ENCODE results near the gene ZNF486. TPM values are rescaled to one million over a fixed set of nuclear protein-coding genes. Genes with fewer than 3 reads are reported as not detected.
A peak's percentile ranks its signal among the peaks of the same experiment; 100 is the strongest.

Gene ZNF486
- total and polyA plus RNA-seq, 2 experiments from 2014 or later, result 1.8 to 14.7 TPM

DNA sequence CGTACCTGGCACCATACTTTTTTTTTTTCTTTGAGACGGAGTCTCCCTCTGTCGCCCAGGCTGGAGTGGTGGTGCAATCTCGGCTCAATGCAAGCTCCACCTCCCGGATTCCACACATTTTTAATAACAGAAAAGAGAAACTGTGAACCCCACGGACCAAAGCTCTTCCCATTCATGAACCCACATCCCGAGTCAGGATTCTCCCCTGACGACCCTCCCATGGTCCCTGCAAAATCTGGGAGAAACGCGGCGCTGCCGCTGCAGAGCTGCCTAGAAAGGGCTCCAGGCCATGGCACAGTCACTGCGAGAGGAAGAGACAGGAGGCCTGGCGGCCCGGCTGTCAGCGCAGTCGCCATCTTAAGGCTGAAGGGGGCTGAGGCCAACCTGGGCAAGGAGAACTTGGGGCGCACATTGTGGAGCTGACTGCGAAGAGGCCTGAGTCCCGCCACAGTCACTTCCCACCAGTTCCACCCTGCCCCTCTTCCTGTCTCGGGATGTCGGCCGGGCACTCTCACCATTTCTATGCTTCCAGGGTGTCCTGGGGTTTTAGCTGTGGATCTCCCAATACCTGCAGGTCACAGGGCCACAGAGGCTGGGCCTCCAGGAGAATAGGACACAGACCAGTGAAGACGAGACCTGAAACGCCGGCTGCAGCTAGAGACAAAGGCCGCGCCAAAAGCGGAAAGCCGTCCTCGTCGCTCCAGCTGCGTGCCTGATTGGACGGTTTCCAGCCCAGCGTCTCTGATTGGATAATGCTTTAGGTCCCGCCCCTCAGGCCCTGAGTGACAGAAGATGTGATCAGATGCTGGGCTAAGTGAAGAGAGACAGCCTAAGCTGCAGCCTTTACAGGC lies 71.0 kb downstream of the ZNF486 start:
- Histone ChIP-seq H3K9me3 (ENCODE audit: low read depth) (no peaks in the 10 kb centered on the region), H2AFZ (peak overlapping the region; percentile 58), H3K4me1 (ENCODE audit: insufficient read depth) (peaks cover 7% of the 10 kb centered on the region), H3K27me3 (no peaks in the 10 kb centered on the region), H3K4me3 (peak overlapping the region; percentile 30), H3K4me2 (peak overlapping the region; percentile 88), H3K27ac (peak overlapping the region; percentile 72), H3K9me2 (replicated peaks; ENCODE audit: insufficient read depth) (no peaks in the 10 kb centered on the region), H3K79me2 (peaks cover 3% of the 10 kb centered on the region), H4K20me1 (ENCODE audit: insufficient read depth, poor library complexity, severe bottlenecking) (no peaks in the 10 kb centered on the region), H3K36me3 (replicated peaks; ENCODE audit: insufficient read depth, low read depth) (no peaks in the 10 kb centered on the region)
- 42% methylated on average over 36 of the region's 36 CpGs for WGBS (ENCODE audit: low lambda C conversion rate, missing lambda C conversion rate)
- peak; percentile 90 for DNase-seq (ENCODE audit: low spot score)
- TF ChIP-seq CTCF (IDR thresholded peaks at IDR 0.05; ENCODE audit: poor library complexity) (peak; percentile 22), EZH2 (IDR thresholded peaks at IDR 0.05; ENCODE audit: borderline replicate concordance) (no peak)

GRCh38 chr19:20243629-20244028 lies 76.6 kb downstream of the ZNF486 start:
- Histone ChIP-seq H4K20me1 (ENCODE audit: insufficient read depth, poor library complexity, severe bottlenecking) (no peaks in the 10 kb centered on the region), H3K9me2 (replicated peaks; ENCODE audit: insufficient read depth) (no peaks in the 10 kb centered on the region), H3K4me1 (ENCODE audit: insufficient read depth) (no peaks in the 10 kb centered on the region), H3K79me2 (no peaks in the 10 kb centered on the region), H3K27me3 (no peaks in the 10 kb centered on the region), H3K27ac (no peak overlapping the region), H2AFZ (no peak overlapping the region), H3K4me2 (no peak overlapping the region), H3K9me3 (ENCODE audit: low read depth) (no peaks in the 10 kb centered on the region), H3K36me3 (replicated peaks; ENCODE audit: insufficient read depth, low read depth) (no peaks in the 10 kb centered on the region), H3K4me3 (no peak overlapping the region)
- DNase-seq (ENCODE audit: low spot score), result no peak
- 81% methylated on average over 4 of the region's 4 CpGs for WGBS (ENCODE audit: low lambda C conversion rate, missing lambda C conversion rate)
- TF ChIP-seq EZH2phosphoT487 (IDR thresholded peaks at IDR 0.05; ENCODE audit: low read depth, severe bottlenecking, unreplicated experiment) (no peak), CTCF (IDR thresholded peaks at IDR 0.05; ENCODE audit: poor library complexity) (no peak), EZH2 (IDR thresholded peaks at IDR 0.05; ENCODE audit: borderline replicate concordance) (no peak)

DNA sequence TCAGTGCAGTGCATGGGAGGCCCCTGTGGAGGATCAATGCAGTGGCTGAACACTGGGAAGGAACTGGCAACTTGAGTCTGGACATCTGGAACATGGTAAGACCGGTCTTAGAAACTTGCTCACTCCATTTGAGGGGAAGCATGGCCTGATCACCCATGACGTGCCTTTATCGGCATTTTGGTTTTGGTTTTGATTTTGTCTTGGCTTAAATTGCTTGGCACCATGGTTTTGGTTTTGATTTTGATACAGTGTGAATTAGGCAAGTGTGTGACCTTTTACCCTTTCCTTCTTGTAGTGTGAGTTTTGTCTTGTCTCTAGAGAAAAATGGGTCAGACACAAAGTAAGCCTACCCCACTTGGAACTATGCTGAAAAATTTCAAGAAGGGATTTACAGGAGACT lies 77.3 kb downstream of the ZNF486 start:
- H3K9me3 ChIP-seq (ENCODE audit: low read depth), result no peaks in the 10 kb centered on the region
- H4K20me1 ChIP-seq (ENCODE audit: insufficient read depth, poor library complexity, severe bottlenecking), result no peaks in the 10 kb centered on the region
- no peaks in the 10 kb centered on the region for H3K4me1 ChIP-seq (ENCODE audit: insufficient read depth)
- no peak overlapping the region for H2AFZ ChIP-seq
- no peak for DNase-seq (ENCODE audit: low spot score)
- no peak overlapping the region for H3K4me3 ChIP-seq
- 97% methylated on average over 3 of the region's 3 CpGs for WGBS (ENCODE audit: low lambda C conversion rate, missing lambda C conversion rate)
- no peak overlapping the region for H3K4me2 ChIP-seq
- H3K79me2 ChIP-seq, result no peaks in the 10 kb centered on the region
- H3K36me3 ChIP-seq (replicated peaks; ENCODE audit: insufficient read depth, low read depth), result no peaks in the 10 kb centered on the region
- TF ChIP-seq EZH2 (IDR thresholded peaks at IDR 0.05; ENCODE audit: borderline replicate concordance) (no peak), EZH2phosphoT487 (IDR thresholded peaks at IDR 0.05; ENCODE audit: low read depth, severe bottlenecking, unreplicated experiment) (no peak), CTCF (IDR thresholded peaks at IDR 0.05; ENCODE audit: poor library complexity) (no peak)
- H3K27ac ChIP-seq, result no peak overlapping the region
- H3K9me2 ChIP-seq (replicated peaks; ENCODE audit: insufficient read depth), result no peaks in the 10 kb centered on the region
- H3K27me3 ChIP-seq, result no peaks in the 10 kb centered on the region
